Hematopoietic multipotent progenitor cell treated with erythropoietin and hydrocortisone succinate and interleukin-3 and kit ligand, for 15 days (in vitro differentiated cells): ENCODE measurements around the gene FGF12.

Experiments used
- DNase-seq: peaks from one replicate; pipeline ENCODE4 v3.0.0-alpha.2; 2015; ENCODE audit warnings: low spot score

Gene FGF12

GRCh38 chr3:192413461-192413860, 313.9 kb downstream of the FGF12 start:
- no peak for DNase-seq

GRCh38 chr3:192410684-192410960, 316.7 kb downstream of the FGF12 start:
- no peak for DNase-seq

GRCh38 chr3:192409838-192410683, 317.3 kb downstream of the FGF12 start:
- DNase-seq: no peak

- DNase-seq: no peak
Measured at GRCh38 chr3:192409201-192409837, 318.0 kb downstream of the FGF12 start.

- DNase-seq: no peak
Measured at GRCh38 chr3:192408647-192409200, 318.6 kb downstream of the FGF12 start.

GRCh38 chr3:192408007-192408646, 319.2 kb downstream of the FGF12 start:
- no peak for DNase-seq

- DNase-seq: no peak
Measured at GRCh38 chr3:192399767-192400166, 327.6 kb downstream of the FGF12 start.

- no peak for DNase-seq
Measured at GRCh38 chr3:192397012-192397411, 330.3 kb downstream of the FGF12 start.

GRCh38 chr3:192395506-192395905, 331.8 kb downstream of the FGF12 start:
- DNase-seq: no peak

- DNase-seq: no peak
Measured at GRCh38 chr3:192392986-192393385, 334.4 kb downstream of the FGF12 start.

- DNase-seq: no peak
Measured at GRCh38 chr3:192382861-192383260, 344.5 kb downstream of the FGF12 start.

- DNase-seq: no peak
Measured at GRCh38 chr3:192373586-192373985, 353.8 kb downstream of the FGF12 start.

GRCh38 chr3:192373032-192373431, 354.3 kb downstream of the FGF12 start:
- no peak for DNase-seq

- DNase-seq: no peak
Measured at GRCh38 chr3:192372616-192373015, 354.7 kb downstream of the FGF12 start.

- DNase-seq: no peak
Measured at GRCh38 chr3:192371870-192372400, 355.4 kb downstream of the FGF12 start.

- DNase-seq: no peak
Measured at GRCh38 chr3:192367616-192368015, 359.7 kb downstream of the FGF12 start.

- DNase-seq: no peak
Measured at GRCh38 chr3:192366916-192367315, 360.4 kb downstream of the FGF12 start.

- DNase-seq: no peak
Measured at GRCh38 chr3:192365571-192365970, 361.8 kb downstream of the FGF12 start.

GRCh38 chr3:192364316-192364715, 363.0 kb downstream of the FGF12 start:
- no peak for DNase-seq

- DNase-seq: no peak
Measured at GRCh38 chr3:192354687-192355086, 372.7 kb downstream of the FGF12 start.

- no peak for DNase-seq
Measured at GRCh38 chr3:192352142-192352541, 375.2 kb downstream of the FGF12 start.

GRCh38 chr3:192351441-192351840, 375.9 kb downstream of the FGF12 start:
- DNase-seq: no peak

GRCh38 chr3:192340031-192340430, 387.3 kb downstream of the FGF12 start:
- no peak for DNase-seq
